Measurements from ENCODE around the gene PSMD1. TPM values are rescaled to one million over a fixed set of nuclear protein-coding genes. Genes with fewer than 3 reads are reported as not detected.

Gene PSMD1
- total RNA-seq, 1 donor from 2014 or later, result 103 TPM

DNA sequence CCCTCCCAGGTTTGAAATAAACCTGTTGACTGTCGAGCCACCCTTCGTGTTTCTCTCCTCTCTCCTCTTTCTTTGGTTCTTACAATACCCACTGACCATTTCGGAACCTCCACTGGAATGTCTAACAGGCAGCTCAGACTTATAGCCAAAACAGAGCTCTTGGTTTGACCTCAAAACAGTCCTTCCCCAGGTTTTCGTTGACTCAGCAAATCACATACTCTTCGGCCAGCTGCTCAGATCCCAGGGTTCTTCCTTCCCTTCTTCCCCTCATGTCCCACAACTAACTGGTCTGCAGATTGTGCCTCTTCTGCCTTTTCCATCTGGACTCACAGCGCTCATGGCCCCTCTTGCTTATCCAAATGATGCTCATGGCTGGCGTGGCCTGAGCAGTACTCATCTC, 146.4 kb downstream of the PSMD1 start:
- no peak for DNase-seq (ENCODE audit: low read depth in 2 of 2)

DNA sequence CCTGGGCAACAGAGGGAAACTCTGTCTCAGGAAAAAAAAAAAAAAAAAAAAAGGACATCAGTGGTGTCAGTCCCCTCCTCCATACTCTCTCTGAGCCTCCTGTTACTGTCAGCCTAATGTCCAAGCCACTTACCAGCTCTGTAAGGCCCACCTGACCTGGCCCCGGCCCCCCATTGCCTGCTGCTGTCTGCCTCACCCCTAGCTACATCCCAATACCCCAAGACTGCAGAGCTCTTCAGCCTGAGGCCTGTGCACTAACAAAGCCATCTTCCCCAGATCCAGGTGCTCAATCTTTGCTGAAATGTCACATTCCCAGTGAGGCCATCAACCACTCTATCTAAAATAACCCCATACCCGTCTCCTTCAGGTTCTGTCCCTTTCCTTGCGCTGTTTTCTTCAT, 147.5 kb downstream of the PSMD1 start:
- DNase-seq (ENCODE audit: low read depth in 2 of 2), result no peak

- DNase-seq (ENCODE audit: low read depth in 2 of 2), result no peak
Measured at GRCh38 chr2:231204581-231204980, 147.9 kb downstream of the PSMD1 start.

DNA sequence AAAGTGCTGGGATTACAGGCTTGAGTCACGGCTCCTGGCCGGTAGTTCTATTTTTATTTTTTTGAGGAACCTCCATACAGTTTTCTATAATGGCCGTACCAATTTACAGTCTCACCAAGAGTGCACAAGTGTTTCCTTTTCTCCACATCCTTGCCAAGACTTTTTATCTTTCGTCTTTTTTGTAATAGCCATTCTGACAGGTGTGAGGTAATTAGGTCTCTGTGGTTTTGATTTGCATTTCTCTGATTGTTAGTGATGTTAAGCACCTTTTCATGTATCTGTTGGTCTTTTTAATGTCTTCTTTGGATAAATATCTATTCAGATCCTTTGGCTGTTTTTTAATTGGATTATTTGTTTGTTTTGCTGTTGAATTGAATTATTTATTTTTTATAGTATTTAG, 151.1 kb downstream of the PSMD1 start:
- no peak for DNase-seq (ENCODE audit: low read depth in 2 of 2)

DNA sequence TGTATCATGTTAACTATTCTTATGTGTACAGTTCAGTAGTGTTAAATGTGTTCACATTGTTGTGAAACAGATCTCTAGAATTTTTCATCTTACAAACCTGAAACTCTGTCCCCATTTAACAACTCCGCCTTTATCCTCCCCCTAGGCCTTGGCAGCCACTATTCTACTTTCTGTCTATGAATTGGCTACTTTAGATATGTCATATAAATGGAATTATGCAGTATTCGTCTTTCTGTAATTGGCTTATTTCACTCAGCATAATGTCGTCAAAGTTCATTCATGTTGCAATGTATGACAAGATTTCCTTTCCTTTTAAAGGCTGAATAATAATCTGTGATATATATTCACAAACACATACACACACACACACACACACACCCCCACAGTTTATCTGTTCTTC, 154.1 kb downstream of the PSMD1 start:
- no peak for DNase-seq (ENCODE audit: low read depth in 2 of 2)

- DNase-seq (ENCODE audit: low read depth in 2 of 2), result peak in 1 of 2 donors; percentile 29
Measured at GRCh38 chr2:231211486-231211885, 154.8 kb downstream of the PSMD1 start.

DNA sequence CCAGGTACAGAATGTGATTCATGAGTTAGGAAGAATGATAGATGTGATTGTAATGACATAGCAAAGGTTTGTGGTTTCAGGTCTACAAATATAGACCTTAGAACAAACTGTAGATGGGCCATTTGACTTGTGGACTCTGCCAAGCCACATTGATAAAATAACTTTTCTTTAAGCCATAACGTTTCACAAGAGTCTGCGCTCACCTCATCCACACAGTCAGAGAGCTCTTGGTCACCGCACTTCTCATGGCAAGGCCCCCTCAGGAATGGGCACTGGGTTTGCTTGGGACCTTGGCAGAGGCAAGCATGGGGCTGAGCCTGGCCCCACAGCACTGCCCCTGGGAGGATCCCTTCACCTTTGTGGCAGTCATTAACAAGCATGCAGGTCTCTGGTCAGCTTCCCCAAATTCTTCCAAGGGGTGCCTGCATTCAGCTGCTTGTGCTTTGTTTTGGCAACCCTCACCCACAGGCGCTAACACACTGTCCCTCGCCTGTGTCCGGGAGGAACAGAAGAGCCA, 155.7 kb downstream of the PSMD1 start:
- no peak for DNase-seq (ENCODE audit: low read depth in 2 of 2)

DNA sequence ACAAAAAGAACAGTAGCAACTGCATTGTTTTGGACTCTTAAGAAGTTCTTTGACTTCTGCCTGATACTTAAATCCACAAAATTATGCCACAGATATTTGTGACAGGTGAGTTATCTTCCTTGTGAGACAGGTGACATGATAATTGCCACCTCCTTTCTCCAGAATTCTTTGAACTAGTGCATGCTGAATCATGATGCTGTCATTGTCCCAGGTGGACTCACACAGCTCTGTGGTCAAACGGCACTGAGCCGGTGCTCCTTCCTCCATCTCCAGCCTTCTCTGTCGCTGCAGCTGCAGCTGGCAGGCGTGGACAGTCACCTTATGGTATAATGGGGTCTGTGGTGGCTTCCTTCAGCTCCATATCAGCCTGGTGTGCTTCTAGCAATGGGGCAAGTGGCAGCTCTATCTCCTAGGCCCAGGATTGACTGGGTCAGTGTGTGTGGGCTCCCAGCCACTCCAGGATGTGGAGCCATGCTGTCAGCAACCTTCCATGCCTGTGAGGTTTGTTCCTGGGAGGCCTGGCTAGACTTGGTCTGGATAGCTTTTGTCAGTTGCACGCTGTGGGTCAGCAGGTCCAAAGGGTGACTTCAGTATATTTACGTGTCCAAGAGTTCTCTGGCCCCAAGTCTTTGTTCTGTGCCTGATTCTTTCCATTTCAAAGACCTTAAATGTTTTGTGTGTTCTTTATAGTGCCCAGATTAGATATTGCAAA, 157.4 kb downstream of the PSMD1 start:
- no peak for DNase-seq (ENCODE audit: low read depth in 2 of 2)

GRCh38 chr2:231218366-231218765, 161.7 kb downstream of the PSMD1 start:
- no peak for DNase-seq (ENCODE audit: low read depth in 2 of 2)

GRCh38 chr2:231219289-231219688, 162.6 kb downstream of the PSMD1 start:
- no peak for DNase-seq (ENCODE audit: low read depth in 2 of 2)

DNA sequence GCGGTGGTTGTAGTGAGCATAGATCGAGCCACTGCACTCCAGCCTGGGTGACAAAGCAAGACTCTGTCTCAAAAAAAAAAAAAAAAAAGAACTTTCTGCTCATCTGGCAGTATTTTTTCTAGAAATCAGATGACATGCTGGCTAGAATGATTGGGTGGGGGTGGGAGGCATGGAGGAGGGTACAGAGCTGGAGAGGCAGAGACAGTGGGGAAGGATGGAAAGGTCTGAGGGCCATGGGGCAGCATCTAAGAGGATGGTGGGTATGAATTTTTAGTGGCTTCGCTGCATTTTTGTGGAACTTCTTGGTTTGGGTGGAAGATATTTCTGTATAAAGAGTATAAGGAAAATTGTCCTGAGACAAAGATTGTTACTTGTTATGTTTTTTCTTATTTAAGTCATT, 165.1 kb downstream of the PSMD1 start:
- no peak for DNase-seq (ENCODE audit: low read depth in 2 of 2)

Other genes with a start within 250 kb of the PSMD1 start
- gene ITM2C, start 191.9 kb upstream of the PSMD1 start, total RNA-seq, result 26.4 and 91.7 TPM in 2 replicates
- not detected in 2 replicates for gene GPR55, start 131.6 kb upstream of the PSMD1 start, total RNA-seq
- not detected in 2 replicates for gene SPATA3, start 60.7 kb upstream of the PSMD1 start, total RNA-seq
- 2.0 and 3.4 TPM in 2 replicates for gene C2orf72, start 19.3 kb upstream of the PSMD1 start, total RNA-seq
- gene HTR2B, start 68.2 kb downstream of the PSMD1 start, total RNA-seq, result 2.0 and 3.0 TPM in 2 replicates
- gene ARMC9, start 141.8 kb downstream of the PSMD1 start, total RNA-seq, result 3.5 and 4.2 TPM in 2 replicates

Data from lung microvascular endothelial cell (primary cell).